ENCODE data around the gene RNF144A.

- TF ChIP-seq EZH2 (optimal IDR thresholded peaks at IDR 0.05; ENCODE audit: low read depth, low read length) = no peak
- TF ChIP-seq CTCF (IDR thresholded peaks at IDR 0.05; ENCODE audit: low read length) = no peak
These were observed 115.2 kb downstream of the RNF144A start for GRCh38 chr2:7032371-7032770.

Data from MM.1S (cell line).